Loucy (cell line): ENCODE results near the gene TLE5.

ENCODE experiments used
- H2AFZ ChIP-seq: fragments of 200-600 bp; sonication (generic); 2 replicates; pipeline ENCODE4 v1.6.0; 2016; ENCODE audit warnings: antibody characterized with exemption, mild to moderate bottlenecking, low read length, moderate library complexity
- H3F3A ChIP-seq: fragments of 200-600 bp; 2 replicates; pipeline ENCODE4 v1.6.0; 2016; ENCODE audit warnings: antibody characterized with exemption, low read depth, mild to moderate bottlenecking
- H3K27me3 ChIP-seq: fragments of 200-600 bp; sonication (generic); 2 replicates; pipeline ENCODE4 v1.6.1; 2014; ENCODE audit warnings: low read length, mild to moderate bottlenecking; ENCODE audit not compliant: insufficient read depth, poor library complexity, severe bottlenecking
- H3K36me3 ChIP-seq: fragments of 200-600 bp; sonication (generic); 2 replicates; pipeline ENCODE4 v1.6.1; 2016; ENCODE audit warnings: low read length; ENCODE audit not compliant: insufficient read depth
- H3K4me1 ChIP-seq: fragments of 200-600 bp; sonication (generic); 2 replicates; pipeline ENCODE4 v1.5.1; 2014; ENCODE audit warnings: low read length, mild to moderate bottlenecking; ENCODE audit not compliant: insufficient read depth, poor library complexity, severe bottlenecking
- H3K4me2 ChIP-seq: fragments of 200-600 bp; sonication (generic); 2 replicates; pipeline ENCODE4 v1.6.0; 2014; ENCODE audit warnings: antibody characterized with exemption, low read length, low read depth, mild to moderate bottlenecking; ENCODE audit not compliant: poor library complexity, severe bottlenecking
- H3K4me3 ChIP-seq: fragments of 200-600 bp; sonication (generic); 2 replicates; pipeline ENCODE4 v1.5.1; 2014; ENCODE audit warnings: low read length, mild to moderate bottlenecking, mixed read lengths; ENCODE audit not compliant: poor library complexity, severe bottlenecking
- H3K79me2 ChIP-seq: fragments of 200-600 bp; sonication (generic); 2 replicates; pipeline ENCODE4 v1.6.1; 2014; ENCODE audit warnings: low read length; ENCODE audit not compliant: insufficient read depth
- H3K9ac ChIP-seq: fragments of 200-600 bp; sonication (generic); 2 replicates; pipeline ENCODE4 v1.6.0; 2014; ENCODE audit warnings: mild to moderate bottlenecking, low read depth, low read length, moderate library complexity; ENCODE audit not compliant: poor library complexity, severe bottlenecking
- H3K9me2 ChIP-seq: fragments of 200-600 bp; sonication (generic); replicated peaks from 2 replicates; pipeline ENCODE4 v1.6.1; 2016; ENCODE audit warnings: low read depth, low read length, mixed read lengths
- H3K9me3 ChIP-seq: fragments of 200-600 bp; sonication (generic); 2 replicates; pipeline ENCODE4 v1.6.1; 2014; ENCODE audit warnings: mild to moderate bottlenecking, antibody characterized with exemption, low read length, low read depth; ENCODE audit not compliant: insufficient read depth
- H4K20me1 ChIP-seq: fragments of 200-600 bp; sonication (generic); 2 replicates; pipeline ENCODE4 v1.6.0; 2014; ENCODE audit warnings: antibody characterized with exemption, low read length, mild to moderate bottlenecking; ENCODE audit not compliant: insufficient read depth, poor library complexity, severe bottlenecking
- CTCF ChIP-seq: fragments of 200-600 bp; sonication (generic); conservative IDR thresholded peaks from 2 replicates; pipeline ENCODE4 v1.5.1; 2014; ENCODE audit warnings: mild to moderate bottlenecking, antibody characterized with exemption, low read length
- EZH2phosphoT487 ChIP-seq: fragments of 200-600 bp; IDR thresholded peaks from 2 replicates; pipeline ENCODE4 v1.6.1; 2018; ENCODE audit warnings: antibody characterized with exemption, mild to moderate bottlenecking, moderate library complexity, borderline replicate concordance

The TLE5 gene

DNA sequence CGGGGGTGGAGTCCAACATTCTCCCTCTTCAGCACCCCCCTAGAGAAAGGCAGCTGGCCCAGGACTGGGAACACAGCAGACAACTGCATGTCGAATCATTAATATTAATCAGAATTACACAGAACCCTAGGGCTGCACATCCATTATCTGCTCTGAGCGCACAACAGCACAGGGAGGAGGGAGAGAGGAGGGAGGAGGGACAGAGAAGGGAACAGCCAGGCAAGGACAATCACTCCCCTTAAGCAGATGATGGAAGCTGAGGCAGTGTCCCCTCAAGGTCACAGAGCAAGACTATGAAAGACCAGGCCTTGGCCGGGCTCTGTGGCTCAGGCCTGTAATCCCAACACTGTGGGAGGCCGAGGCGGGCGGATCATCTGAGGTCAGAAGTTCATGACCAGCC, 59.2 kb downstream of the TLE5 start:
- Histone ChIP-seq H3K4me2 (no peak overlapping the region), H3K9ac (no peak overlapping the region), H3K9me3 (no peaks in the 10 kb centered on the region), H2AFZ (no peak overlapping the region), H4K20me1 (no peaks in the 10 kb centered on the region), H3K4me1 (no peaks in the 10 kb centered on the region), H3F3A (no peaks in the 10 kb centered on the region), H3K9me2 (no peaks in the 10 kb centered on the region), H3K79me2 (no peaks in the 10 kb centered on the region), H3K27me3 (no peaks in the 10 kb centered on the region), H3K4me3 (no peak overlapping the region), H3K36me3 (no peaks in the 10 kb centered on the region)
- TF ChIP-seq CTCF (no peak), EZH2phosphoT487 (no peak)
